Measurements from ENCODE around the gene DLGAP1. TPM values are rescaled to one million over a fixed set of nuclear protein-coding genes. Genes with fewer than 3 reads are reported as not detected.

The DLGAP1 gene
- total and polyA plus RNA-seq, 2 of the 13 experiments (the other 11 are each of a cell fraction or from before 2014, with no cell fraction given): 0.01 TPM; not detected in 1

GRCh38 chr18:3451989-3452749 lies 1002.9 kb downstream of the DLGAP1 start (continued):
- TF ChIP-seq DRAP1 (CRISPR knock-in tag; IDR thresholded peaks at IDR 0.05): no peak
- no peak for TF ChIP-seq JUN (CRISPR knock-in tag; IDR thresholded peaks at IDR 0.05)
- no peak for TF ChIP-seq ARID2 (CRISPR knock-in tag; IDR thresholded peaks at IDR 0.05; ENCODE audit: borderline replicate concordance)
- no peak for TF ChIP-seq HNF1B (CRISPR knock-in tag; IDR thresholded peaks at IDR 0.05)
- no peak; the same call in 1 of the 2 replicates for TF ChIP-seq KDM2A (CRISPR knock-in tag; IDR thresholded peaks at IDR 0.05; ENCODE audit: borderline replicate concordance, low read depth)
- TF ChIP-seq RFXANK (CRISPR knock-in tag; IDR thresholded peaks at IDR 0.05): no peak
- no peak for TF ChIP-seq ZNF282 (IDR thresholded peaks at IDR 0.05; ENCODE audit: partially characterized antibody)
- no peak for TF ChIP-seq KLF16 (CRISPR knock-in tag; IDR thresholded peaks at IDR 0.05)
- no peak for TF ChIP-seq HNF4G (IDR thresholded peaks at IDR 0.05; ENCODE audit: borderline replicate concordance, low read depth, low read length)
- TF ChIP-seq HNF4G (CRISPR knock-in tag; IDR thresholded peaks at IDR 0.05; ENCODE audit: borderline replicate concordance, low read depth): no peak
- TF ChIP-seq AKAP8 (CRISPR knock-in tag; IDR thresholded peaks at IDR 0.05): 0 out of 2 replicates have a peak, but pooled peaks have one; percentile 12
- TF ChIP-seq PAXIP1 (CRISPR knock-in tag; conservative IDR thresholded peaks at IDR 0.05): no peak
- no peak for TF ChIP-seq ZNF557 (CRISPR knock-in tag; IDR thresholded peaks at IDR 0.05)
- no peak for TF ChIP-seq MLXIP (CRISPR knock-in tag; IDR thresholded peaks at IDR 0.05; ENCODE audit: borderline replicate concordance)
- no peak; the same call in 1 of the 2 replicates for TF ChIP-seq ZNF790 (CRISPR knock-in tag; IDR thresholded peaks at IDR 0.05; ENCODE audit: borderline replicate concordance)
- no peak for TF ChIP-seq U2AF1 (optimal IDR thresholded peaks at IDR 0.05; ENCODE audit: low read depth, low read length)
- no peak for TF ChIP-seq GLMP (CRISPR knock-in tag; IDR thresholded peaks at IDR 0.05; ENCODE audit: borderline replicate concordance)
- no peak for TF ChIP-seq NFRKB (IDR thresholded peaks at IDR 0.05)
- 0 out of 2 replicates have a peak, but pooled peaks have one; percentile 34 for TF ChIP-seq ZNF430 (CRISPR knock-in tag; IDR thresholded peaks at IDR 0.05)

All from HepG2 (cell line).